ENCODE results near the gene KRTAP10-4.
"Not testable (repeated sequence)": the region's sequence is repeated elsewhere in the genome, so short reads cannot be mapped to it uniquely, and the experiment has no call there.

The KRTAP10-4 gene

GRCh38 chr21:44573630-44574456 is at the start of gene KRTAP10-4:
Gene KRTAP10-4, plus strand, starts transcription at chr21:44573729. Its CDS starts 30 bp downstream, at chr21:44573759.
- not testable (repeated sequence) for DNase-seq (ENCODE audit: low read depth in 2 of 2)

- no peak for DNase-seq (ENCODE audit: low read depth in 2 of 2)
Measured at GRCh38 chr21:44524414-44525371, 48.8 kb upstream of the KRTAP10-4 start.

- DNase-seq (ENCODE audit: low read depth in 2 of 2) = no peak
Measured at GRCh38 chr21:44525391-44526095, 48.0 kb upstream of the KRTAP10-4 start.

- no peak for DNase-seq (ENCODE audit: low read depth in 2 of 2)
Measured at GRCh38 chr21:44526096-44526997, 47.2 kb upstream of the KRTAP10-4 start.

- no peak for DNase-seq (ENCODE audit: low read depth in 2 of 2)
Measured at GRCh38 chr21:44527156-44527982, 46.2 kb upstream of the KRTAP10-4 start.

GRCh38 chr21:44527983-44528633 is 45.4 kb upstream of the KRTAP10-4 start:
- DNase-seq (ENCODE audit: low read depth in 2 of 2) = no peak

- no peak for DNase-seq (ENCODE audit: low read depth in 2 of 2)
Measured at GRCh38 chr21:44528634-44528995, 44.9 kb upstream of the KRTAP10-4 start.

- DNase-seq (ENCODE audit: low read depth in 2 of 2) = no peak
Measured at GRCh38 chr21:44529011-44529421, 44.5 kb upstream of the KRTAP10-4 start.

GRCh38 chr21:44529503-44530125 is 43.9 kb upstream of the KRTAP10-4 start:
- DNase-seq (ENCODE audit: low read depth in 2 of 2) = no peak

GRCh38 chr21:44530221-44530902 is 43.2 kb upstream of the KRTAP10-4 start:
- DNase-seq (ENCODE audit: low read depth in 2 of 2) = no peak

- DNase-seq (ENCODE audit: low read depth in 2 of 2) = no peak
Measured at GRCh38 chr21:44530903-44531605, 42.5 kb upstream of the KRTAP10-4 start.

- no peak for DNase-seq (ENCODE audit: low read depth in 2 of 2)
Measured at GRCh38 chr21:44531606-44532564, 41.6 kb upstream of the KRTAP10-4 start.

GRCh38 chr21:44532712-44533111 is 40.8 kb upstream of the KRTAP10-4 start:
- no peak for DNase-seq (ENCODE audit: low read depth in 2 of 2)

- DNase-seq (ENCODE audit: low read depth in 2 of 2) = no peak
Measured at GRCh38 chr21:44533121-44533890, 40.2 kb upstream of the KRTAP10-4 start.

- no peak for DNase-seq (ENCODE audit: low read depth in 2 of 2)
Measured at GRCh38 chr21:44533891-44534627, 39.5 kb upstream of the KRTAP10-4 start.

Measured in fibroblast of skin of left biceps (primary cell).